ENCODE results near the gene RGS6.
A peak's percentile ranks its signal among the peaks of the same experiment; 100 is the strongest.
"Not testable (repeated sequence)": the region's sequence is repeated elsewhere in the genome, so short reads cannot be mapped to it uniquely, and the experiment has no call there.

RGS6 gene

DNA sequence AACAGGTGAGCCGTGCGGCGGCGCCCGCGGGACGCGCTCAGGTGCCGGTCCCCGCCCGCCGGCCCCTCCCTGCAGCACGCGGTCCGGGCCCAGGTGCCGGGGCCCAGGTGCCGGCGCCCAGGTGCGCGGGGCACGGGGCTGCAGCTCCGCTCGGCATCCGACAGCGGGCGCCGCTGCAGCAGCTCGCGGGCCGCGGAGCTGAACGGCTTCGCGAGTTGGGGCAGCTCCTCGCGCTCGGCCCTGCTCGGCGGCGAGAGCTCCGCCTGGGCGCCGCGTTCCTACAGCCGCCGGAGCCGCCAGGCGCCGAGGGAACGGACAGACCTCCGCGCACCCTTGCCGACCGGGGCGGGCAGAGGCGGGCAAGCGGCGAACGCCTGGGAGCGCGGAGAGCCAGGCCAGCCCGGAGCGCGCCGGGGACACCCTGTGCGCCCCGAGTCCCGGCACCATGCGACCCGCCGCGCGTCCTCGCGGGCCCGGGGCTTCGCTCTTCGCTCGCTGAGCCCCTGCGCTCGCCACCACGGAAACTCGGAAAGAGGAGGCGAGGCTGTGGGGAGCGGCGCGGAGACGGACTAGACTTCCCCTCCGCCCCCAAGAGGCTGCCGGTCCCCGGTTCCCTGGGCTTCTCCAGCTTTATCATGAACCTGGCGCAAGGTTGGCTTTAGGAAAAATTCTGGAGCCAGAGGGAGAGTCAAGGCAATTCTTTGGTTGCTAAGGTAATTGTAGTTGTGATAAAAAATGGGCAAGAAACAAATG, at the start of gene RGS6:
TSS of gene RGS6 (plus strand) at position 201 of the 753 bp plus-strand sequence.
- peak in 1 of 2 experiments; percentile 64 for DNase-seq

DNA sequence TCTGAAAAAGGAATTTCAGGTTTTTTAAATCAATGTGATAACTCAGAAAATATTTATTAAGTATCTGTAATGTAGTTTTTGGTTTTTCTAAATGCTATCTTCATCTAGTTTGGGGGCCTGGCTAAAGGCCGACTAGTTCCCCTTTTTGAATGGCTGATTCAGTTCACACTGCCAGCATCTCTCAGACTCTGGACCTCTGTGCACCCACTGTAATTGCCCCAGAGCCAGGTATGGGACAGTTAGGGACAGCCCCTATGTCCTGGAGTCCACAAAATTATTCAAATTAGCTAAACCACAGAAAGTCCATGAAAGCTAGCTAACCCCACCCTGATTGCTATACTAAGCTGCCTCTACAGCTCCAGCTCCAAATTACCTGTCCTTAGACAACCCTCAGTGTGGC, 49.1 kb upstream of the RGS6 start:
- no peak for DNase-seq

DNA sequence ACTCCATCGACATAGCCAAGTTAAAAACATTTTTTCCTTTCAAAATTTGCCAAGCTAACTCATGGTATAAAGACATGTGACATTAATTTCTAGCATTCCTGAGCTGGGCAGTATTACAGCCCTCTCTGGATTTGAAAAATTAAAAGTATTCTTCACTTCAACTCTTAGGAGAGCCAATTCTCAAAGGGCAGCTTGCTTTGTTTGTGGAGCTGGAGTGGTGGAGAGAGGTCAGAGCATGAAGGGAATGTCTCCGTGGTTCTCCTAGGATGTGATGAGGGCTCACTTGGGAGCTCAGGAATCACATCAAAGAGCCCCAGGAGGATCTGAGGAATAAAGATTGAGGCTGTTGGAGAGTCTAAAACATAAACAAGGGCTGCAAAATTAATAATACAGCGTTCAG, 46.9 kb upstream of the RGS6 start:
- DNase-seq: no peak

DNA sequence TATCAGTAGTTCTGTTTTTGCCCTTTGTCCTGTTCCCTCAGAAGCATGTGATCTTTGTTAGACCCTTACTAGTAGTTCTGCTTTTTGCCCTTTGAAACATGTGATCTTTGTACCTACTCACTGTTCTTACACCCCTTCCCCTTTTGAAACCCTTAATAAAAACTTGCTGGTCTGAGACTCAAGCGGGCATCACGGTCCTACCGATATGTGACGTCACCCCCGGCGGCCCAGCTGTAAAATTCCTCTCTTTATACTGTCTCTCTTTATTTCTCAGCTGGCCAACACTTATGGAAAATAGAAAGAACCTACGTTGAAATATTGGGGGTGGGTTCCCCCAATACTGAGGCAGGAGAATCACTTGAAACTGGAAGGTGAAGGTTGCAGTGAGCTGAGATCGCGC, 44.4 kb upstream of the RGS6 start:
- DNase-seq: not testable (repeated sequence)

DNA sequence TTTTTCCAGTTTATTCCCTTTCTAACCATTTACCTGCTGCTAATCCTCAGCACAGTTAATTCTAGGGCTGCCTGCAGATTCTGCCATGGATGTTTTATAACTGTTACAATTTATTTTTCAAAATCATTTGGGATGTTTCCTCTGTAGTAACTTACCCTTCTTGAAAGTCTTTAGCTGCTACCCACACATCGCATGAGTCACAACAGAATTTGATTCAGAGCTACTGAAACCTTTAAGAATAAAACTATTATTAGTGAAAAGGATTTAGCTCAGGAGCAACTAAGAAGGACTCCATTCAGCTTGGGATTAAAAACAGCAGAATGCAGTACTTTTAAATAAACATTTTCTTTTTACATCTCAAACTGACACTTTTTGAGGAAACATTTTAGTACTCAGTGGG, 41.7 kb upstream of the RGS6 start:
- no peak for DNase-seq

DNA sequence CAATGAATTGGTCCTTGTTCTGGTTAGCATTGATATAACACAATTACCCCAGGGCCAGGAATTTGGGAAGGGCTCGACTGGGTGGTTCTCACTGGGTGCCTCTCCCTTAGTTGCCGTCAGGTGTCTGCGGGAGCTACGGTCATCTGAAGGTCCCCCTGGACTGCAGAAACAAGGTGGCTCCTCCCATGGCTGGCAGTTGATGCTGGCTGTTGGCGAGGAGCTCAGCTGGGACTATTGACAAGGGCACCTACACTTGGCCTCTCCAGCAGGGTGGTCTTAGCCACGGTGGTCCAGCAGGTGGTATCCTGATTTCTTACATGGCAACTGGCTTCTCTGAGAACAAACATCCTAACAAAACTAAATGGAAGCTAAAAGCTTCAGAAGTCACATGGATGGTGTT, 41.0 kb upstream of the RGS6 start:
- DNase-seq: no peak

DNA sequence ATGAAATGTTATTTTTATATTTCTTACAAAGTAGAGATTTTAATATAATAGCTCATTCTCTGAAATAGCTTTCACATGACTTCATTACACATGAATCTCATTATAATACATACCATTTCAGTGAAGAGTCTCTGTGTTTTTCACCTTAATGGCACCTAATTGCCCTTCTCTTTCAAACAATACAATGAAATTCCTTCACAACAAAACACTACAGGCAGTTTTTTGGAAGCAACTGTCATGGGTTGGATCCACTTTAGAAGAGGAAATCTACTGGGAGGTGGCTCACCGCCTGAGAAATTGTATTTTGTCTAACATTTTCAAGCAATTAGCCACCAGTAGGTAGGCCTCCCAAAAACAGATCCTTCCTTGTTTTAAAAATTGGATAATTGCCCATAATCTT, 40.3 kb upstream of the RGS6 start:
- no peak for DNase-seq

DNA sequence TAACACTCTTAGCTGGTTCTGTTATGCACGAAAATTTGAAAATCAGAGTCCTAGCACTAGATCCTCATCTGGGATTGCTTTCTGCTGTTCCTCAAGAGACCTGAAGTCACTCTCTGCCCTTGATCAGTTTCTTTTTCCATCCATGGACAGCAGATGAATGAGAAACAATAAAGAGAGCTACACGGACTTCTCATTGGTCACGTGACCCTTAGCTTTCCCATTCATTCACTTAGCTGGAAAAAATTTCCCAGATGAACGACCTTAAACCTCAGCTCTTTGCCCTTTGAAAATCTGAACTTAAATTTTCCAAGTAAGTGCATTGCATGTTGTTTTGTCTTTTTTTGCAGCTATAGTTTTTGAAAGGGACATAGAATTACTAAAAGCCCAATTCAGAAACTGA, 27.2 kb upstream of the RGS6 start:
- no peak for DNase-seq

DNA sequence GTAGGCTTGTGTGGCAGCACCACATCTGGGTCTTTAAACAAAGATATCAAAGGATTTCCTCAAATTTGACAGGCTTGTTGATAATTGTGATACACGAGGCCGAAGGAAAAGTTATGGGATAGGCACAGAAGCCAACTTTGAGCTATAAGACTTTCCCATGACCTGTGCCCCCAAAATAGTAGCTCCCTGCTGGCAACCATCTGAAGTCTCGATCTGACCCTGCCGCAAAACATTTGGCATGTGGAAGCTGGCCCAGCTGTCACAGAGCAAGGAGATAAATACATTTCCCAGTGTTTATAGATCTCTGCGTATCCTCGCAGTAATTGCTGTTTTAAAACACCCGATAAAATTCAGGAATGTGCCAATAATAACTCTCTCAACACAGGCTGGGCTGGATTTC, 26.4 kb upstream of the RGS6 start:
- no peak for DNase-seq

DNA sequence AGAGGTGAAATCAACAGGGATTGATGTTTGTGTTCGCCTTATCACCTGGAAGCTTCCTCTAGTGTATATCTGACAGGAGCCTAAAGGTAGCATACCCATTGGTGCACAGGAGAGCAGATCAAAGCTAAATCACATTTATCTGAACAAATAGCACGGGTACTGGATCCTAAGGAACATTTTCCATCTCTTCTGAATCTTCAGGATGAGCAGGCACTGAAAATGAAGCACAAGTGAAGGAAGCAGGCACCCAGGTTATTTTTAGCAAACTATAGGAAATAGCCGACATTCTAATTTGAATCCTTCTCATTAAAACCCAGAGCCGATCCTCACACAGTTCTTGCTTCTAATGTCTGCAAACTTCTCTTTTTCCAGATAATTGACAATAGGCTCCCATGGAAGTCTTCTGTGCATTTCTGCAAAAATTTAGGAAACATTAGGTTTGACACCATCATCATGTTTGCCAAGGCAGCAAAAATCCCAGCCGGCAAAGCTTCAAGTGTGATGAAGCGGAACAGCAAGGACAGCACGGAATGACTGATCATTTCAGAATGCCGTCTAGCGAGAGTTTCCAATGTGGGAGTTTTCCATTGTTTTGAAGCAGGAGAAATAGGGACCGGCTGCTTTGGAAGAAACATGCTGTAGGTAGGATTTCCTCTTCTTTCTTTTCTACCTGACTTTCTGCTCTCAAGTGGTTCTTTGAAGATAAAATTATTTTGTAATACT, 24.3 kb upstream of the RGS6 start:
- DNase-seq: no peak

DNA sequence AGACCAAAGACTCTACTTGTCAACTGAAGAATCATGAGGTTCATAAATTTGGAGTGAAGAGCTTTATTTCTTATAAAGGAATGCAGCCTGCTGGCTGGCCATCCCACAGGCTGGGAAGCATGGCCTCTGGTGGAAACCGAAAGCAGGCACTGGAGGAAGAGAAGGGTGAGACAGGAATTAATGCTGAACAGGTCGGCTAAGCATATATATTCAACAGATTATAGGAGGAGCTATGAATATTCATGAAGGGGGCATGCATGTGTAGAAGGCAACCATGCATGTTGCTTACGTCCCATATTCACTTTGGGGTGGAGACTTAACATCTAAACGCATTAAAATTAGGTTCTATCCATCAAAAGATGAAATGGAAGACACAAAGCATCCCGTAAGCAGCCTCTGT, 20.6 kb upstream of the RGS6 start:
- DNase-seq: no peak

DNA sequence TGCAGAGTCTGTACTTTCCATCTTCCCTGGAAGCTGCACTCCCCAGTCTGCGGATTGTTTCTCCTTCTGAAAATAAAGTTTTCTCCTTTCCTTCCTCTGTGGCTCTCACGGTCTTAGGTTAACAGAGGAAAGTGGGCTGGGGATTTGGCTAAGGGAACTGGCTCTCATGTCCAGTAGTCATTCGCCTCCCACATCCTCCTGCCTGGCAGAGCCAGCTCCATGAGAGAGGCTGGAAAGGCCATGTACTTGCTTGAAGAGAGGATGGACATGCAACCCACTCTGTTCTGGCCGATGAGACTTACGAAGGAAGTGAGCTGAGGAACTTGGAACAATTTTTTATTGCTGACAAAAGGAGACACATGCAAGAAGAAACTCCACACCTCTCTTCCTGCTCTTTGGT, 18.9 kb upstream of the RGS6 start:
- DNase-seq: no peak

DNA sequence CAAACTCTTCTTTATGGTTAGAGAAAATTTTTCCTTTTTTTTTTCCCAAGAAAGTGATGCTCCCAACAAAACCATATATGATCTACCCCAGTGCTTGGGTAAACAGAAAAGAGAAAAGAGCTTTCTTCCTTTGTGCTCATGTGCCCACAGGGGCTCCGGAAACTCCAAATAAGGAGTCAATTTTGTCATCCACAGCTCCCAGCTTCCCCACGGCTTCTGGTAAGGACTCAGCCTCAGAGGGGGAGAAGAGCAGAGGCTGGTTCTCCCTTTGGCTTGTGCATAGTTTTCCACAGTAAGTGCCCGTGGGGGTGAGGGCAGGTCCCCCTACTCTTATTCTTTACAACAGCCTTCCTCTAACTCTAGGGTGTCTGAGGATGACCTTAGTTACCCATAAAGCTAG, 13.3 kb upstream of the RGS6 start:
- no peak for DNase-seq

DNA sequence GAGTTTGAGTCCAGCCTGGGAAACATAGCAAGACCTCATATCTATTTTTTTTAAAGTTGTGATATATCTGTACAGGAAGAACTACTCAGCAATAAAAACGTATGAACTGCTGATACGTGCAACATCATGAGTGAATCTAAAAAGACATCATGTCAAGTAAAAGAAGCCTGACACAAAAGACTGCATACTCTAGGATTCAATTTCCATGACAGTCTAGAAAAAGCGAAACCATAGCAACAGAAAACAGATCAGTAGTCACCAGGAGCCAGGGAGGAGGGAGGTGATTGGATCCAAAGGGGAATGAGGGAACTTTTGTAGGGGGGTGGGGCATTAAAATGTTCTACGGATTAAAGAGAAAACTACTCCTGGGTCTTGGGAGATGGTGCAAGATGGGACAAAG, 8.7 kb upstream of the RGS6 start:
- DNase-seq: no peak

DNA sequence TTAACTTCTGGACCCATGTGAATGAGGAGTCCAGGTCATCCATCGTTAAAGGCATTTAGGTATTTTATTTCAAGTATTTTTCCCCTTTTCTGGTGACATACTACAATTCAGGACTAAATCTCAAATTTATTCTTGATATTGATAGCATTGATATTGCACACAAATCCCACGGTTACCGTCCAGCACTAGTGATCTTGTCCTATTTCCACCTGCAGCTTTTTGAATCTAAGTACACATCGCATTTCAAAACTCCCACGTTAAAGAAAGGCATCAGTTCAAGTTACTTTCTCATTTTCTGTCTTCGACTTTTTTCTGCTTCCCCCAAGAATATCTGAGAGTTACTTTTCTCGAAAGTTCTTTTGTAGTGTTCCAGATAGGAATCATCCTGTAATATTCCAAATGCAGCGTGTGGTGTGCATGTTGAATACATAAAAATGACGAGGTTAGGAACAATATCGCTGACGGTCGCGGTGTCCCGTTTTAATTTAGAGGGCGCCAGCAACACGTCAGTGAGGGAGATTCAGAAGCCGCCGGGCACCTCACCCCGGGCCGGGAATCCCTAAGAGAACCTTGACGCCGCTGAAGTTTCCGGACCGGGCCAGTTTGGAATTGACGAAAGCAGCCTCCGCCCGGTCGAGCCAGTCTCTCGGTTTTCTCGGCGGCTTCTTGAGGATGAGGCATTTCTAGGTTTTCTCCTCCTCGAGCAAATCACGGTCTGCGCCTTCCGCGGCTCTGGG, 569 bp upstream of the RGS6 start:
- no peak for DNase-seq

DNA sequence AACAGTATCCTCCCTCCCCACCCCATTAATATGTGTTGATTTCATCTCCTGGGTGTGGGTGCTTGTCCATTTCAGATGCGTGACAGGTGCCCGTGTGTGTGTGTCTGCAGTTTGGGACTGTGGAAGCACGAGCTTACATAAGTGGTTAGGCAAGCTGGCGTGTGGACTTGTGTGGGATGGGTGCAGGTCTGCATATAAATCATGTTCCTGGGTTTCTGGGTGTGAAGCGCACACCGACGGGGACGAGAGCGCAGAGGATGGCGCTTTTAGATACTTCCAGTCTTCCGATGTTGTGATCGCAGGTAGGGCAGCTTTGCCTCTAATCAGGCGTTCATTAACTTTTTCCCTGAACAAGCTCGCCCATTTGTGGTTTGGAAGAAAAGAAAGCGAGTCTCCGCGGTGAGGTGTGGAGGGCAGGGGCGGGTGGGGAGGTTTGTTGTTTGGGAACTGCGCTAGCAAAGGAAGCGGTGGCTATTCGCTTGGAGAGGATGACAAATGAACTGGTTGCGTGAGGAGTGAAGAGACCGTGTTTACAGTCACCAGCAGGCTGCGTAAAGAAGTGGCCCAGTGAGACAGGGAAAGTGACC, 865 bp downstream of the RGS6 start:
- DNase-seq: peak in 1 of 2 experiments; percentile 9

DNA sequence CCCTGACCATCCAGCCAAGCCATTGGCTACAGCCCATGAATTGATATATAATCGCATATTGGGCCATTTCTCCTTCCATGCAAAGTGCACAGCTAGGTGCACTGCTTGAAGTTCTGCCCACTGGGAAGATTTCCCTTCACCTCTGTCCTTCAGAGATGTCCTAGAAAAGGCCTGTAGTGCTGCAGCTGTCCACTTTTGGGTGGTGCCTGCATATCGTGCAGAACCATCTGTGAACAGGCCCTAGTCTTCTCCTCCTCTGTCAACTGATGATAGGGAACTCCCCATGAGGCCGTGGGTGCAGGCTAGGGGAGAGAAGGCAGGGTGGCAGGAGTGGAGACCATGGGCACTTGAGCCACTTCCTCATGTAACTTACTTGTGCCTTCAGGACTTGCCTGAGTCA, 6.0 kb downstream of the RGS6 start:
- DNase-seq: not testable (repeated sequence)

DNA sequence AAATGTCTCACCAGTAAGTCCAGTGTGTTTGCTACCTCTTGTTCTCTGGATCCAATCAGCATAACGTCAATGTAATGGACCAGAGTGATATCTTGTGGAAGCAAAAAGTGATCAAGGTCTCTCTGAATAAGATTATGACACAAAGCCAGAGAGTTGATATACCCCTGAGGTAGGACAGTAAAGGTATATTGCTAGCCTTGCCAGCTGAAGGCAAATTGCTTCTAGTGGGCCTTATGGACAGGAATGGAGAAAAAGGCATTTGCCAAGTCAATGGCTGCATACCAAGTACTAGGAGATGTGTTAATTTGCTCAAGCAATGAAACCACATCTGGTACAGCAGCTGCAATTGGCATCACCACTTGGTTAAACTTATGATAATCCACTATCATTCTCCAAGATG, 7.1 kb downstream of the RGS6 start:
- DNase-seq: not testable (repeated sequence)

DNA sequence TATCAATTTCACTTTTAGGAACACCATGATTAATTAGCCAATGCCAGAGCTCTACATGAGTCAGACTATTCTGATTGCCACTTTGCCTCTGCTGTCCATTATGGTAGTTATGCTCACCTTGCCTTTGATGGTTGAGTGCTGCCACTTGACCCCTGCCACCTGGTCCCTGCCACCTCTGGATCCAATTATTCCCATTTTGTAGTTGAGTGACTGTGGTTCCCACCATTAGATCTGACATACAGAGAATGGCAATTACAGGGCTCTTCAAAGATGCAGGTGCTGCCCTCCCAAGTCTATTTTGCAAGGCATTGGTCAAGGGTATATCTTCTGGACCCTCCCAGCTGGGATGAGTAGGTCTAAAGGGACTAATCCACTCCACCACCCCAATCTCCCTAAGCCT, 8.3 kb downstream of the RGS6 start:
- not testable (repeated sequence) for DNase-seq

DNA sequence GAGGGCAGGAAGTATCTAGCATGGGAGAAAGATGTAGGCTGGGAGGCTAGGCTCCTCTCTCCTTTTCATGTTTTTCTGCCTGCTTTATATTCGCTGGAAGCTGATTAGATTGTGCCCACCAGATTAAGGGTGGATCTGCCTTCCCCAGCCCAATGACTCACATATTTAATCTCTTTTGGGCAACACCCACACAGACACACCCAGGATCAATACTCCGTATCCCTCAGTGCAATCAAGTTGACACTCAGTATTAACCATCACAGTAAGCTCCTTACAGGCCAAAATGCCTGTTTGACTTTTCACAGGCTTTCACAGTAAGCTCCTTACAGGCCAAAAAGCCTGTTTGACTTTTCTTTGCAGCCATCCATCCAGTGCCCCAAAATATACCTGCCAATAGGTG, 9.4 kb downstream of the RGS6 start:
- DNase-seq: not testable (repeated sequence)

DNA sequence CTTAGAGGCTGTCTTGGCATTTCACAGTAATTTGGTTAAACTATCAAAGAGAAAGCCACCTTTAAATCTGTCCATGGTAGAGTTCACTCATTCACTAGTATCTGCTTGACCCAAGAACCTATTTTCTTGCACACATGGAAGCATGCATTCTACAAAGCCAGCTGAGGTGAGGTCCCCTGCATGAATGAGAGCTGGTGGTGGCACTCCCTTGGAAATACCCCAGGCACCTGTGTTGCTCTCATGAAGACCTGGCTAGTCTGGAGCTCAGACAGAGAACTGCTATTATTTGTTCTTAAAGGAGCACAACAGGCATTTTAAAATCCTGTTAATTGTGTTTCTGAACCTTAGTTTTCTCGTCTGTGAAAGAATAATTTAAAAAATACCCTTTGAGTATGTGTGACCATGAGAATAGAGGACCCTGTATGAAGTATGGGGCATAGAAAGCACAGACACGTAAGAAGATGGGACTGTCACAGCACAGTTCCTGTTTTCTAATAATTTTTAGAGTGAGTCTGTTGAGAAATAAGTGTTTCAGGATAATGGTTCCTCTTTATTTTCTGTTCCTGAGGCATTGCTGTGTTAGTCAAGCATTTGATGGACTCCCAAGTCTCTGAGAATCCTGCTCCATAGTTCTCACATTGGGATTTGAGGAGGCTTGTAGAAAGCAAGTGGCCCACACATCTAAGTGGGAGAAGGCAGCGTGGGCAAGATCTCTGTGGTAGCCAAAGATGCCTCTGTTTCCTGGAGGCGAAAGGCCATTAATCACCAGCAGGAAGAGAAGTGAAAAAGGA, 10.9 kb downstream of the RGS6 start:
- no peak for DNase-seq

DNA sequence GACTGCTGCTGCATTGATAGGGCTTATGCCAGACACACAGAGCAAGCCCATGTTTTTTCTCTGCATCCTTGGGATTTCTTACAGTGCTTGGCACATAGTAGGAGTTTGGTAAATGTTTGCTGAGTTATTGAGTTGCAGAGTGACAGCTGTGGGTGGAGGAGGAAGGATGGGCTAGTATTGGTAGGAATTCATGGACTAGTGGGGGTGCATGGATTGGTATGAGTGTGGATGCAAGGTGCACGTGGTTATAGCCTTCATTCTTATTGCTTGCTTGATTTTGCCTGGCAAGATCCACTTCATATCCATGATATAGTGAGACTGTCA, 11.4 kb downstream of the RGS6 start:
- no peak for DNase-seq

DNA sequence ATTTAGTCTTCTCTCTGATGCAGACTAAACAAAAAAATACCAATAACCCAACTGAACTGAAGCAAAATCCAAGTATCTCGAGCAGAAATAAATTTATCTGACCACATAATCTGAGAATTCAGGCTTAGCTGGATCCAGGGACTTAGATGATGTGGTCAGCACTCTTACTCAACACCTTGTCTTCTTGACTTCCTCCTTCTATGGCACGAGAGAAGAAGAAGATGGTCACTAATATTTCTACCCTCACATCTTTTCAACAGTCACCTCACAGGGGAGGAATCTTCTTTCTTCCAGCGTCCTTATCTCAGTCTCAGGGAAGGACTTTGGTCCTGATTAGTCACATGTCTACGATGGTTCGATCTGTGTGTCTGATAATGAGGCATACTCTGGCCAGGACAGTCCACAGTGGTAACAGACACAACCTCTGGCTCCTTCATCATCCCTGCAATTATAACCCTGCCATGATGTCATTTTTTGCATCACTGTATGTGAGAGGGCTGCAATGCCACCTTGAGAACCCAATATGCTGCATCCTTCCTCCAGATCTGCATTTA, 15.8 kb downstream of the RGS6 start:
- DNase-seq: no peak

Data from NCI-H187 (cell line).